ENCODE measurements around the gene CHD8. TPM values are rescaled to one million over a fixed set of nuclear protein-coding genes. Genes with fewer than 3 reads are reported as not detected.

Gene CHD8
- total and polyA plus RNA-seq, 2 donors (not counting 3 experiments of a cell fraction or from before 2014, with no cell fraction given), result 52.3 to 94.3 TPM

DNA sequence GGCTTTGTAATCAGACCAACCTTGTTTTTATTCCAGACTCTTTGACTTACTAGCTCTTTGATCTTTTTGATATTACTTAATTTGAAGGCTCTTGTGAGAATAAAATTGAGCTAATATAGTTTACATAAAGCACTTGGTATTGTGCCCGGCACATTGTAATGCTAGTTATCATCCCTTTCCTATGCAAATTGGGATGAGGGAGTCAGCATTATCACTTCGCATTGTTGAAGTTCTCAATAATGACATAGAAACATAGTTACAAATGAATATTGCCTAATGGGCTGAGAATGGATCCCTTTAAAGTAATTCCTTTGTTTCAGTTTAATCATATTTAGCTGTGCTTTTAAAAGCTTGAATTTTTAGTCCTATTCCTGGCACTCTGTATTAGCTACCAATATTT, 108.7 kb downstream of the CHD8 start:
- H3K79me2 ChIP-seq (ENCODE audit: control insufficient read depth, insufficient read depth, low read length), result no peaks in the 10 kb centered on the region
- H3K9me3 ChIP-seq (replicated peaks; ENCODE audit: control insufficient read depth, insufficient read depth, low read length), result no peaks in the 10 kb centered on the region
- no peak overlapping the region for H3K27ac ChIP-seq (ENCODE audit: insufficient read depth, low read depth, low read length)
- H3K9ac ChIP-seq (replicated peaks; ENCODE audit: extremely low read depth, insufficient read depth, low read length), result no peak overlapping the region
- intact Hi-C loops (cut with micrococcal nuclease), result no loop called here
- dilution Hi-C loops (cut with MboI; ENCODE audit: extremely low pct_ligation_motif_present, low sequenced_read_pairs), result no loop called here
- H3K4me3 ChIP-seq (replicated peaks in 1 of 3; ENCODE audit: insufficient read depth in 1 of 3, low read depth in 1 of 3, low read length in 3 of 3), result no peak overlapping the region
- DNase-seq (ENCODE audit: low read depth, low spot score), result no peak
- peaks cover 0 to 9% of the 10 kb centered on the region in 2 experiments for H3K27me3 ChIP-seq (ENCODE audit: control insufficient read depth in 2 of 2, insufficient read depth in 2 of 2, low read length in 2 of 2)
- POLR2A ChIA-PET, result no interaction called here
- H3K4me1 ChIP-seq (ENCODE audit: control insufficient read depth, extremely low read depth, insufficient read depth, low read length), result no peaks in the 10 kb centered on the region
- CTCF ChIA-PET, result interaction anchor here (1.0 to 1.8 kb wide), 4 partner anchors 10 to 50 kb away, joined by 3 to 5 read pairs (median 4); no protein-coding TSS in a partner anchor
- no peaks in the 10 kb centered on the region for H4K20me1 ChIP-seq (replicated peaks; ENCODE audit: control insufficient read depth, extremely low read depth, insufficient read depth, low read length)
- no peaks in the 10 kb centered on the region for H3K9me1 ChIP-seq (replicated peaks; ENCODE audit: control insufficient read depth, extremely low read depth, insufficient read depth, low read length)
- no peak for FAIRE-seq
- no peak overlapping the region for H3K4me2 ChIP-seq (ENCODE audit: insufficient read depth, low read length)
- no TSS peak for BruUV-seq (replicated peaks)
- H3K36me3 ChIP-seq (ENCODE audit: control insufficient read depth in 2 of 2, extremely low read depth in 1 of 2, insufficient read depth in 2 of 2, low read length in 2 of 2), result peaks cover 3 to 8% of the 10 kb centered on the region in 2 experiments
- H2AFZ ChIP-seq (ENCODE audit: low read depth, low read length), result no peak overlapping the region
- no peak for TF ChIP-seq CTCF (IDR thresholded peaks at IDR 0.05; ENCODE audit: extremely low read depth in 1 of 2, insufficient read depth in 1 of 2, low read depth in 1 of 2, low read length in 2 of 2)
- no peak for TF ChIP-seq FOS (IDR thresholded peaks at IDR 0.05; ENCODE audit: borderline replicate concordance, insufficient read depth, low read length)
- TF ChIP-seq POLR2AphosphoS5 (IDR thresholded peaks at IDR 0.05; ENCODE audit: insufficient read depth, low read depth, low read length), result no peak
- TF ChIP-seq GATA2 (IDR thresholded peaks at IDR 0.05; ENCODE audit: insufficient read depth, insufficient read length, low read depth, low read length), result no peak
- no peak for TF ChIP-seq JUN (IDR thresholded peaks at IDR 0.05; ENCODE audit: borderline replicate concordance, insufficient read depth, insufficient read length, low read depth)
- TF ChIP-seq POLR2A (IDR thresholded peaks at IDR 0.05; ENCODE audit: low read depth, low read length), result no peak
- TF ChIP-seq MAX (IDR thresholded peaks at IDR 0.05; ENCODE audit: insufficient read depth, insufficient read length), result no peak
- no peak for TF ChIP-seq MYC (IDR thresholded peaks at IDR 0.05; ENCODE audit: low read depth, low read length)
- no peak for TF ChIP-seq EZH2 (IDR thresholded peaks at IDR 0.05; ENCODE audit: borderline replicate concordance, low read depth, low read length, severe bottlenecking)

All from endothelial cell of umbilical vein (primary cell).